ENCODE measurements around the gene GTF2B. TPM values are rescaled to one million over a fixed set of nuclear protein-coding genes. Genes with fewer than 3 reads are reported as not detected.

The GTF2B gene
- total and polyA plus RNA-seq, 2 of the 4 experiments (the other 2 are of a cell fraction): 32.0 to 41.0 TPM

DNA sequence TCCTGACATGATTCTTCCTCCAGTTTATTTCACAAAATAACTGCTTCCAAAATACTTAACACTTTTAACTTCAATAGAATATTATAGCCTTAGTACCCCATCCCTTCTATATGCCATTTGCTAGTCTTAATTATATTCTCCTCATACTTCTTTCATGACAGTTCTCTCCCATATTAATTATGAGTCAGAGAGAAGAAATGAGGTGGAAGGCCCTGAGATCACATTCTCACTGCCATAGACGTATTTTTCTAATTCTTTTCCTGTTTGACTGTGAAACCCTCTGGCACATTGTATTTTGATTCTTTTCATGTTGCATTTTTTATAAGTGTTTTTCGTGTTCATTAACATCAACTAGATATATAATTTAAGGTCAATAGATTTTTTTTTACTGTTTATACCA is 88.4 kb downstream of the GTF2B start:
- CTCF ChIA-PET: no interaction called here
- Histone ChIP-seq H2BK5ac (ENCODE audit: low read depth, low read length, poor library complexity, severe bottlenecking) (peak overlapping the region; percentile 98), H2BK120ac (ENCODE audit: low read depth, low read length) (0 out of 2 replicates have a peak overlapping the region, but pooled peaks have one; percentile 94), H3K4me1 (ENCODE audit: control insufficient read depth, insufficient read depth, low read length) (peaks cover 3% of the 10 kb centered on the region; the same call in 1 of the 2 replicates), H3K56ac (ENCODE audit: extremely low read depth, insufficient read depth, low read length) (no peak overlapping the region), H3K79me1 (ENCODE audit: low read depth in 1 of 2, low read length in 2 of 2) (peaks cover 8 to 12% of the 10 kb centered on the region in 2 experiments; a peak in 2 of 4 replicates), H4K8ac (ENCODE audit: low read depth in 2 of 2, low read length in 2 of 2) (no peak overlapping the region; a peak in 2 of 4 replicates), H2BK20ac (ENCODE audit: low read depth, low read length) (no peak overlapping the region), H2AFZ (replicated peaks; ENCODE audit: low read length, poor library complexity) (no peak overlapping the region), H4K91ac (ENCODE audit: insufficient read depth, low read depth, low read length) (no peak overlapping the region), H3K9me3 (ENCODE audit: control insufficient read depth, insufficient read depth, low read length) (peaks cover 6% of the 10 kb centered on the region), H2BK15ac (ENCODE audit: low read depth, low read length) (no peak overlapping the region), H2AK5ac (ENCODE audit: low read depth, low read length) (no peak overlapping the region), H3K36me3 (ENCODE audit: control insufficient read depth, insufficient read depth, low read length) (peaks cover 22% of the 10 kb centered on the region), H3K9me1 (ENCODE audit: insufficient read depth, low read length) (no peaks in the 10 kb centered on the region; the same call in 1 of the 2 replicates), H4K5ac (ENCODE audit: low read depth, low read length) (no peak overlapping the region; the same call in 1 of the 2 replicates), H3K23ac (ENCODE audit: low read depth, low read length) (no peak overlapping the region), H3K27me3 (ENCODE audit: control insufficient read depth, insufficient read depth, low read length) (no peaks in the 10 kb centered on the region), H3K4me2 (ENCODE audit: low read depth, low read length) (no peak overlapping the region; the same call in 1 of the 2 replicates), H2AK9ac (replicated peaks; ENCODE audit: low read depth, low read length, poor library complexity) (no peak overlapping the region), H3K4me3 (ENCODE audit: insufficient read depth, low read depth, low read length) (no peak overlapping the region), H3K18ac (ENCODE audit: low read depth, low read length) (peak overlapping the region; percentile 93; the same call in 1 of the 2 replicates), H3K9ac (ENCODE audit: low read depth, low read length) (no peak overlapping the region), H4K20me1 (ENCODE audit: insufficient read depth, low read length) (no peaks in the 10 kb centered on the region), H3K14ac (replicated peaks; ENCODE audit: low read depth, low read length) (0 out of 2 replicates have a peak overlapping the region, but pooled peaks have one; percentile 37), H3K4ac (ENCODE audit: low read depth, low read length) (no peak overlapping the region), H3K27ac (ENCODE audit: insufficient read depth, low read length) (no peak overlapping the region)
- WGBS, 2 experiments (ENCODE audit: extremely low coverage in 2 of 2, insufficient read length in 1 of 2): no CpG with 5 or more reads among the region's 2 CpGs
- intact Hi-C loops (cut with micrococcal nuclease) (no loop called here), dilution Hi-C loops (cut with HindIII; ENCODE audit: low sequenced_read_pairs, unreplicated experiment) (no loop called here), in situ Hi-C loops (cut with MboI; ENCODE audit: low sequenced_read_pairs) (no loop called here)
- TF ChIP-seq BHLHE40 (IDR thresholded peaks at IDR 0.05; ENCODE audit: low read depth, low read length) (no peak), SMC3 (IDR thresholded peaks at IDR 0.05; ENCODE audit: low read depth, low read length) (no peak), POLR2A (IDR thresholded peaks at IDR 0.05; ENCODE audit: low read depth, low read length) (no peak), FOS (IDR thresholded peaks at IDR 0.05; ENCODE audit: low read depth, low read length) (no peak), MAFK (IDR thresholded peaks at IDR 0.05; ENCODE audit: low read depth, low read length) (no peak), USF2 (IDR thresholded peaks at IDR 0.05; ENCODE audit: low read depth, low read length) (no peak), RFX5 (IDR thresholded peaks at IDR 0.05; ENCODE audit: low read depth, low read length) (no peak), MXI1 (IDR thresholded peaks at IDR 0.05; ENCODE audit: borderline replicate concordance, low read depth, low read length) (no peak), MAZ (IDR thresholded peaks at IDR 0.05; ENCODE audit: borderline replicate concordance, low read depth, low read length) (no peak), CHD1 (IDR thresholded peaks at IDR 0.05; ENCODE audit: low read depth, low read length) (no peak), CEBPB (IDR thresholded peaks at IDR 0.05; ENCODE audit: low read depth, low read length) (no peak), RCOR1 (IDR thresholded peaks at IDR 0.05; ENCODE audit: insufficient replicate concordance, low read length) (no peak), NFE2L2 (IDR thresholded peaks at IDR 0.05; ENCODE audit: low read depth, low read length) (no peak)
- TF ChIP-seq, protein P1, sequence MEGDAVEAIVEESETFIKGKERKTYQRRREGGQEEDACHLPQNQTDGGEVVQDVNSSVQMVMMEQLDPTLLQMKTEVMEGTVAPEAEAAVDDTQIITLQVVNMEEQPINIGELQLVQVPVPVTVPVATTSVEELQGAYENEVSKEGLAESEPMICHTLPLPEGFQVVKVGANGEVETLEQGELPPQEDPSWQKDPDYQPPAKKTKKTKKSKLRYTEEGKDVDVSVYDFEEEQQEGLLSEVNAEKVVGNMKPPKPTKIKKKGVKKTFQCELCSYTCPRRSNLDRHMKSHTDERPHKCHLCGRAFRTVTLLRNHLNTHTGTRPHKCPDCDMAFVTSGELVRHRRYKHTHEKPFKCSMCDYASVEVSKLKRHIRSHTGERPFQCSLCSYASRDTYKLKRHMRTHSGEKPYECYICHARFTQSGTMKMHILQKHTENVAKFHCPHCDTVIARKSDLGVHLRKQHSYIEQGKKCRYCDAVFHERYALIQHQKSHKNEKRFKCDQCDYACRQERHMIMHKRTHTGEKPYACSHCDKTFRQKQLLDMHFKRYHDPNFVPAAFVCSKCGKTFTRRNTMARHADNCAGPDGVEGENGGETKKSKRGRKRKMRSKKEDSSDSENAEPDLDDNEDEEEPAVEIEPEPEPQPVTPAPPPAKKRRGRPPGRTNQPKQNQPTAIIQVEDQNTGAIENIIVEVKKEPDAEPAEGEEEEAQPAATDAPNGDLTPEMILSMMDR (conservative IDR thresholded peaks at IDR 0.05; ENCODE audit: low read depth, low read length): no peak
- POLR2A ChIA-PET (ENCODE audit: unreplicated experiment): no interaction called here
- DNase-seq: peak; percentile 61
- peak; percentile 79 for ATAC-seq (ENCODE audit: low read depth)
- BruUV-seq (replicated peaks): no TSS peak

Measured in IMR-90 (cell line).